ENCODE measurements around the gene CDC42BPB. TPM values are rescaled to one million over a fixed set of nuclear protein-coding genes. Genes with fewer than 3 reads are reported as not detected.
"Not testable (repeated sequence)": the region's sequence is repeated elsewhere in the genome, so short reads cannot be mapped to it uniquely, and the experiment has no call there.

CDC42BPB gene
- total and polyA plus RNA-seq, 2 experiments from 2014 or later: 13.0 to 106 TPM

GRCh38 chr14:103055695-103056094, 1.7 kb downstream of the CDC42BPB start:
- H4K20me1 ChIP-seq (ENCODE audit: insufficient read depth): peaks cover 8% of the 10 kb centered on the region; the same call in 1 of the 2 replicates

GRCh38 chr14:103052407-103052806, 4.9 kb downstream of the CDC42BPB start:
- Histone ChIP-seq H3K36me3 (ENCODE audit: low read depth) (no peaks in the 10 kb centered on the region; the same call in 1 of the 2 replicates), H3K9me2 (ENCODE audit: insufficient read depth) (no peaks in the 10 kb centered on the region), H3K27ac (no peak overlapping the region), H3K27me3 (replicated peaks; ENCODE audit: insufficient read depth) (no peaks in the 10 kb centered on the region), H3F3A (ENCODE audit: insufficient read depth) (peaks cover 22% of the 10 kb centered on the region), H4K20me1 (ENCODE audit: insufficient read depth) (peaks cover 17% of the 10 kb centered on the region; the same call in 1 of the 2 replicates), H3K79me2 (ENCODE audit: insufficient read depth) (peaks cover 89% of the 10 kb centered on the region), H3K4me3 (no peak overlapping the region), H3K4me1 (ENCODE audit: insufficient read depth) (peaks cover 11% of the 10 kb centered on the region; the same call in 1 of the 2 replicates), H2AFZ (no peak overlapping the region), H3K4me2 (ENCODE audit: unreplicated experiment) (no peak overlapping the region), H3K9me3 (ENCODE audit: low read depth) (no peaks in the 10 kb centered on the region), H3K9ac (no peak overlapping the region)
- 81 to 83% methylated on average over 10 of the region's 10 CpGs for WGBS, 2 experiments (ENCODE audit: low coverage in 1 of 2, low lambda C conversion rate in 2 of 2, missing lambda C conversion rate in 2 of 2)
- no peak for TF ChIP-seq EZH2 (IDR thresholded peaks at IDR 0.05; ENCODE audit: insufficient read depth, poor library complexity, severe bottlenecking)
- no peak for TF ChIP-seq EZH2phosphoT487 (IDR thresholded peaks at IDR 0.05; ENCODE audit: insufficient read depth, low read depth)
- no peak for DNase-seq
- in situ Hi-C loops (cut with MboI): no loop called here

More at GRCh38 chr14:103055695-103056094, 1.7 kb downstream of the CDC42BPB start:
- DNase-seq: peak; percentile 54
- Histone ChIP-seq H3K27ac (peak overlapping the region; percentile 87), H3K9me3 (ENCODE audit: low read depth) (no peaks in the 10 kb centered on the region), H3K9me2 (ENCODE audit: insufficient read depth) (no peaks in the 10 kb centered on the region), H3K9ac (peak overlapping the region; percentile 90), H3K4me3 (peak overlapping the region; percentile 78), H3K4me1 (ENCODE audit: insufficient read depth) (peaks cover 19% of the 10 kb centered on the region), H2AFZ (no peak overlapping the region), H3K79me2 (ENCODE audit: insufficient read depth) (peaks cover 84% of the 10 kb centered on the region), H3K36me3 (ENCODE audit: low read depth) (no peaks in the 10 kb centered on the region; the same call in 1 of the 2 replicates), H3K4me2 (ENCODE audit: unreplicated experiment) (peak overlapping the region; percentile 88), H3F3A (ENCODE audit: insufficient read depth) (peaks cover 22% of the 10 kb centered on the region), H3K27me3 (replicated peaks; ENCODE audit: insufficient read depth) (no peaks in the 10 kb centered on the region)
- 35 to 38% methylated on average over 8 of the region's 8 CpGs for WGBS, 2 experiments (ENCODE audit: low coverage in 1 of 2, low lambda C conversion rate in 2 of 2, missing lambda C conversion rate in 2 of 2)
- in situ Hi-C loops (cut with MboI): no loop called here
- no peak for TF ChIP-seq EZH2 (IDR thresholded peaks at IDR 0.05; ENCODE audit: insufficient read depth, poor library complexity, severe bottlenecking)

GRCh38 chr14:103050935-103051334, 6.4 kb downstream of the CDC42BPB start:
- no peak for DNase-seq
- H3K4me3 ChIP-seq: no peak overlapping the region
- peaks cover 23% of the 10 kb centered on the region; the same call in 1 of the 2 replicates for H4K20me1 ChIP-seq (ENCODE audit: insufficient read depth)
- no peaks in the 10 kb centered on the region; the same call in 1 of the 2 replicates for H3K36me3 ChIP-seq (ENCODE audit: low read depth)
- H3K79me2 ChIP-seq (ENCODE audit: insufficient read depth): peaks cover 100% of the 10 kb centered on the region
- WGBS, 2 experiments (ENCODE audit: low coverage in 1 of 2, low lambda C conversion rate in 2 of 2, missing lambda C conversion rate in 2 of 2): 92 to 100% methylated on average over 5 of the region's 5 CpGs
- in situ Hi-C loops (cut with MboI): no loop called here
- no peaks in the 10 kb centered on the region for H3K27me3 ChIP-seq (replicated peaks; ENCODE audit: insufficient read depth)
- peaks cover 11% of the 10 kb centered on the region; the same call in 1 of the 2 replicates for H3K4me1 ChIP-seq (ENCODE audit: insufficient read depth)
- peaks cover 18% of the 10 kb centered on the region for H3F3A ChIP-seq (ENCODE audit: insufficient read depth)
- no peaks in the 10 kb centered on the region for H3K9me2 ChIP-seq (ENCODE audit: insufficient read depth)
- TF ChIP-seq EZH2 (IDR thresholded peaks at IDR 0.05; ENCODE audit: insufficient read depth, poor library complexity, severe bottlenecking) (no peak), EZH2phosphoT487 (IDR thresholded peaks at IDR 0.05; ENCODE audit: insufficient read depth, low read depth) (no peak)
- no peaks in the 10 kb centered on the region for H3K9me3 ChIP-seq (ENCODE audit: low read depth)
- no peak overlapping the region for H3K4me2 ChIP-seq (ENCODE audit: unreplicated experiment)
- H3K9ac ChIP-seq: no peak overlapping the region
- H2AFZ ChIP-seq: no peak overlapping the region
- H3K27ac ChIP-seq: no peak overlapping the region

- H3K27me3 ChIP-seq (replicated peaks; ENCODE audit: insufficient read depth); H3K4me3 ChIP-seq; DNase-seq; H3K36me3 ChIP-seq (ENCODE audit: low read depth); H3K27ac ChIP-seq; H3K4me1 ChIP-seq (ENCODE audit: insufficient read depth); H3F3A ChIP-seq (ENCODE audit: insufficient read depth); H3K9ac ChIP-seq; H3K9me2 ChIP-seq (ENCODE audit: insufficient read depth); H3K4me2 ChIP-seq (ENCODE audit: unreplicated experiment); H3K9me3 ChIP-seq (ENCODE audit: low read depth); in situ Hi-C loops (cut with MboI); H2AFZ ChIP-seq: not testable (repeated sequence)
- WGBS, 2 experiments (ENCODE audit: low coverage in 1 of 2, low lambda C conversion rate in 2 of 2, missing lambda C conversion rate in 2 of 2): 93% methylated on average over 8 of the region's 8 CpGs
- H4K20me1 ChIP-seq (ENCODE audit: insufficient read depth): peaks cover 24% of the 10 kb centered on the region; the same call in 1 of the 2 replicates
- peaks cover 100% of the 10 kb centered on the region for H3K79me2 ChIP-seq (ENCODE audit: insufficient read depth)
Measured at GRCh38 chr14:103047453-103047852, 9.9 kb downstream of the CDC42BPB start.

Data from GM23248 (cell line).